ENCODE measurements around the gene MVB12B.

MVB12B gene

DNA sequence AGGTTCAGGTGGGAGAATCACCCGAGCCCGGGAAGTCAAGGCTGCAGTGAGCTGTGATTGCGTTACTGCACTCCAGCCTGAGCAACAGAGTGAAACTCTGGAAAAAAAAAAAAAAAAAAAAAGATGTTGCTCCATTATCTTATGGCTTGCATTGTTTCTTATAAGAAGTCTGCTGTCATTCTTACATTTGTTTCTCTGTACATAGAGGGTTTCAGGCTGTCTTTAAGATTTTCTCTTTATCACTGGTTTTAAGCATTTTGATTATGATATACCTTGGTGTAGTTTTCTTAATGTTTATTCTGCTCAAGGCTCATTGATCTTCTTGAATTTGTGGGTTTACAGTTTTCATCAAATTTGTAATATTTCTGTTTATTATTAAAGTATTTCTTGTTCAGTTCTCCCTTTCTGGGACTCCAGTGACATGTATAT, 35.2 kb downstream of the MVB12B start:
- no peak for DNase-seq (ENCODE audit: low read depth, low spot score)

DNA sequence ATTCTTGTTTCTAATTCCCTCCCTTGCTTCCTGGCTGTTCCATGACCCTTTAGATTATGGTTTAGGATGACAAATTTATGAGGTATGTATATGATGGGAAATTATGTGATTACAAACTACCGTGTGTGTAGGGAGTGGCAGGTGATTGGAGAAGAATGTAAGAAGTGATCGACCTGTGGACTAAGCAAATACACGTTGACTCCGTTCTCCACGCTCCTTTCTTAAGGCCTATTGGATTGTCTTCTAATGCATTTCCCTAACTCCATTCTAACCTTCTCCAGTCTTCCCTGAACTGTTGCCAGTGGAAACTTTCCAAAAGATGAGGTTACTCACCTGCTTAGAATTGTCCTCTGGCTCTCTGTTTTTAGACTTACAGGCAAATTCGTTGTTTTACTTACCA, 36.6 kb downstream of the MVB12B start:
- no peak for DNase-seq (ENCODE audit: low read depth, low spot score)

DNA sequence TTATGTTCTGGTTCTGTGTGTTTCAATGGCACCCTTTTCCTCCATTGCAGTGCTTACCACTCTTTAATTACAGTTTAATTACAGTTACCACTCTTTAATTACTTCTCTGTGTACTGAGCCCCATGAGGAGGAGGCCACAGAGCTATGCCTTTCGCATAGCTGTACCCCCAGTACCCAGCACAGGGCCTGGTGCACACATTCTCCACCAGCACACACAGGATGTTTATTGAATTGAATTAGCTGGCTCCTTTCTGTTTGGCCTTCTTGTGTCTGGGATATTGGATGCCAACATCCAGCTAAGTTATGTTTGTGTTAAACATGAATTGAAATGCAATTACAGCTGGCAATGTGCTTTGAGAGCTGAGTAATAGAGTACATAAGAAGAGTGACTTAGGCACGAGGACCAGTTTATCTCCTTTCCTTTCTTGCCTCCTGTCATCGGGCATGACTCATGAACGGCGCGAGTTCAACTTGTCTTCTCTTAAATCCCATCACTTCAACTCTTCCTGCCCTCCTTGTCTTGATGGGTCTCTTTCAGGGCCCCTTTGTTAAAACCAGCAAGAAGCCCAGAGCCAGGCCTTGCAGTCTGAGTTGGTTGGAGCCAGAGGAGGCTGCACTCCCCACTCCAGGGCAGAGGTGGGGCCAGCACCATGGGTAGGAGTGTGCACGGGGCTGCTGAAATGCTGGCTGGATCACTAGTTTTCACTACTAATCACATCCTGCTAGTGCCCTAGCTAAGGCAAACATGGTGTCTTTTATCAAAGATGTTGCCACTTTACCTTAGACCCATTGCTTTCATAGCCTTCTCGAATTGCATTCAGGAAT, 37.4 kb downstream of the MVB12B start:
- no peak for DNase-seq (ENCODE audit: low read depth, low spot score)

DNA sequence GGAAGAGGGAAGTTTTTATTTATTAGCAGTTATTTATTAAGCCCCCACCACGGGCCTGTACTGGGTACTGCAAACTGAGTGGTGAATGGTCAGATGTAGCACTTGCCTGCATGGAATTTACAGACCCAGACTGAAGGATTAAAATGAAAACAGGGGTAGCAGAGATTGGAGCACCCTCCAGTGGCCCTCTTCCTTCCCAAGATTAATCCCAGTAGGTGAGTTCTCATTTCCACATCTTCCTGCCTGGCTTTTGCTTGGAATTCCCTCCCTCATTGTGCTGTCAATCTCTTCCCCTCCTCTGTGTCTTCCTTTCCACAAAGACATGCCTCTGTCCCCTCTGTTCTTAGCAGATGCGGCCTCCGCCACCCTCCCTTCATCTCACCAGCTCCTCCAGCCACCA, 39.2 kb downstream of the MVB12B start:
- no peak for DNase-seq (ENCODE audit: low read depth, low spot score)

DNA sequence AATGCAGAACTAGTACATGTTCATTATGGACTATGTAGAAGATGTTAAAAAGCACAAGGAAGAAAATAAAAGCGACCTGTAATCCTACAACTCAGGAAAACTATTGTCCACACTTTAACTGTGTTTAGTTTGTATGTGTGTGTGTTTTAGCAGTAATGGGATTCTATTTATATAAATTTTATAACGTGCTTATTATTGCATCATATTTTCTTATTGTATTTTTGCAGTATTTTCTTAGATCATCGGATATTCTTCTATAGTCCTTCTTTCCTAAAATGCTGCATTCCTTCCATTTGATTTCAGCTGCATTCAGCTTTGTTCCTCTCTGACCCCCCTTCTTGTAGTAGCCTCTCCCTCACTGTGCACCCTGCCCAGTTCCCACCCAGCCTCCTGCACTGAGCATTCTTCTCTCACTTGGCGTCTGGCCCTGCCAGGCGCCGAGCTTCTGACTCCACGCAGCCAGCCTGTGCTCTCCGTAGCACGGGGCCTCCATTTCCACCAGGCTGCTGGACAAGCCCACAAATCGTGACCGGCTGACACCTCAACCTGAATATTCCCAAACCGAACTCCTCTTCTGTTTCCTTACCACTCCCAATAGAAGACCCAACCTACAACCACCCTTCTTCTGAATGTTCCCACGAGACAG, 39.9 kb downstream of the MVB12B start:
- DNase-seq (ENCODE audit: low read depth, low spot score) = no peak

DNA sequence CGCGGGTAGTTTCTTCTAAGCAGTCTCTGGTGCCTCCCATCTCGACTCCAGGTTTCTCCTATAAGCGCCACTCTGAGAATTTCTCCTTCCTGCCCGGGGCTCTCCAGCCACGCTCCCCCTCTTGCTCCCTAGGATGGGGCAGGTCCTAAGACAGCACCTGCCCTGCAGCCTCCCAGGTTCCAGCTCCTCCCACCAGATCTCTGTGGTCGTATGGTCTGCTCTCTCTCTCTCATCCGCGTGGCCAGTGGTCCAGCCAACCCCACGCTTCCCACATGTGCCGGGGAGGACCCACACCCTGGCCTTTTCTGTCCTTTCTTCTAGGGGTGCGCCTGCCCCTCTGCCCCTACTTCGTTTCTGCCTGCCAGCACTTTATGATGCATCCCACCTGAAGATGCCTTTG, 40.5 kb downstream of the MVB12B start:
- DNase-seq (ENCODE audit: low read depth, low spot score) = no peak

DNA sequence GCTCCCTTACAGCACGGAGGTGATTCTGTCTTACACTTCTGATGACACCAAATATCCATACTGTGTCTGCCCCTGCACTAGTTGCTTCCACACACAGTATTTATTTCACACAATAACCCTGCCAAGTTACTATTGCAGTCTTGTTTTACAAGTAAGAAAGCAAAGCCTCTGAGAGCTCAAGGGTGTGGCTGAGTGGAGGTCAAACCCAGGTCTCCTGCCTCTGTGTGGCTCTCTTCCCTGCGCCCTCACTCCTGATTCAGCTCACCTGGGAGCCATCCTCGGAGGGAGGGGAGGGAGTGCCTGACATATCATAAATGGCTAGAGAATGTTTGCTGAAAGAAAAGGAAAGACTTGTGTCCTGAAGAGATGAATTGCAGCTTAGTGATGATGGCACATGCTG, 41.0 kb downstream of the MVB12B start:
- DNase-seq (ENCODE audit: low read depth, low spot score) = no peak

DNA sequence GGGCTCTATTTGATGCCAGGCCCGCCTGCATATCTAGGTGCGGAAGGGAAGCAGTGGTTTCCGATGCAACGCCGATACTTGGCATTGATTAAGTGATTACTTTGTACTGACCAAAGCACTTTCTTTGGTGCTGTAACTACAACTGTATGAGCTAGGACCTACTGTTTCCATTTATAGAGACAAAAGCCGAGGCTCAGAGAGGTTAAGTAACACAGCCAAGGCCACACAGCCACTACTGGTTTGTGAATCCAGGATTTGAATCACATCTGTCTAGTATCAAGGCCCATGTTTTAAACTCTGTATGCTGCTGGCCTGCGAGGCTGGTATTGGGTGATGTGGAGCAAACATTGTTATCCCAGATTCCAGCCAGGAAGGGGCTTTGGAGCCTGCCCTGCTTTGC, 41.4 kb downstream of the MVB12B start:
- no peak for DNase-seq (ENCODE audit: low read depth, low spot score)

DNA sequence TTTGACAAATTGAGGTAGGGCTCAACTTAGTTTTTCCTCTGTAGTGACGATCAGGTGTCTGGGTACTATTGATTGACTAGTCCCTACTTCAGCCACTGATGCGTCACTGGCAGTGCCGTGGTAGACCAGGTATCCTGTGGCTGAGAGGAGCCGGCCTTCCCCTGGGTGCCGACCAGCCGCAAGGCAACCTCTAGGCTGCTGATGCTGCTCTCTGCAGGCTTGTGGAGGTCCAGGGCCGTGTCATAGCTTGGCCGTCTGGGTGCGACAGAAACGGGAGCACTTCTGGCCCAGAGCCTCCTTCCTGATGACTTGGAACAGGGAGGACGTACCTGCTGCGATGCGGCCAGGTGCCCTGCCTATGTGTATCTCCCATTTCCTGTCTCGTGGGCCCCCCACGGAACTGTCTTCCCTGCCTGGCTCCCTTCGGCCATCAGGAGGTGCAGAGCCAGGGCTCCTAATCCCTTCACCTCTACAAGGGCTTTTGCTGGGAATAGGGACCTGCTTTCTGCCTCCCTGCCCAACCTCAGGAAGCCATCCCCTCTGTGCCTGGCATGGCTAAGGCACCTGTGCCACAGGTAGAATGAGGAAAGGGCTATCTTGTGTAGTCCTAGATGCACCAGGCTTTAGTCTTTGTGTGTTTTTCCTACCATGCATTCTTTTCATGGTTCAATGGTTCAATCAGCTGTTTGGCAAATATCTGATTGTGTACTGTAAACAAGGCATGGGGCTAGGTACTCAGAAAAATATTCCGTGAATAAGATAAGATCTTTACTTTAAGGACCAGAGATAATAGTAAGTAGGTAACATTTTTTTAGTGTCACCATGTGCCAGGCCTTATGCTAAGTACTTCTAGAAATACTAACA, 44.6 kb downstream of the MVB12B start:
- DNase-seq (ENCODE audit: low read depth, low spot score) = no peak

DNA sequence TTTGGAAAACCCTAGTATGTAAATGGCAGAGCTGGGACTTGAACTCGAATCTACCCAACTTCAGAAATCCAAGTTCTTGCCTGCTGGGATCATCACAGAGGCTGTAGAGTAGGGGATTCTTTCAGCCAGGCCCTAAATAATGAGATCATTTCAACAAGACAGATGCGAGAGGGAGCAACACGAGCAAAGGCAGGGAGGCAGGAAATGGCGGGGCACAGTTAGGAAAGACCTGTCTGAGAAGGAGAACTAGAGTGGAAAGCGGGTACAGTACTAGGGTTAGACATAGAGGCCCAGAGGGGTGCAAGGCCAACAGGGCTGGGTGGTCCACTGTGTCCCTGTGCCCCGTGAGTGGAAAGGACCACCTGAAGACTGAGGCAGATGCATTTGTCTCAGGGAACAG, 46.1 kb downstream of the MVB12B start:
- no peak for DNase-seq (ENCODE audit: low read depth, low spot score)

DNA sequence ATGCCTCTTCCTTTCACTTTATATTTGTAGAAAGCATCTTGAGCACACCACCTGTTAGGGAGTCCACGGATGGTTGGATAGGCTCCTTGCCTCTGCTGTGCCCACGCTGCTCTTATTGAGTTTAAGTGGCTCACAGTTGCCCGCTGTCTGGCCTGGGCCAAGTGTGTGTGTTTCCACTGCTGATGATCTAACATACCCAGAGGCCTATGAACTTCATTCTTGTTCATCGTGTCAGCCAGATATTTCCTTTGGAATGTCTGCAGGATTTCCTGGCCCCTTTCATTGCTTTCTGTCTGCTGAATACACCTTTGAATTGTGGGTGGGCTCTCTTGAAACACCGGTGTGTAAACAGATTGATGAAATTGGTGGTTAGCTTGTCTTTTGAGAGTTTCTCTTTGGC, 46.6 kb downstream of the MVB12B start:
- DNase-seq (ENCODE audit: low read depth, low spot score) = no peak

DNA sequence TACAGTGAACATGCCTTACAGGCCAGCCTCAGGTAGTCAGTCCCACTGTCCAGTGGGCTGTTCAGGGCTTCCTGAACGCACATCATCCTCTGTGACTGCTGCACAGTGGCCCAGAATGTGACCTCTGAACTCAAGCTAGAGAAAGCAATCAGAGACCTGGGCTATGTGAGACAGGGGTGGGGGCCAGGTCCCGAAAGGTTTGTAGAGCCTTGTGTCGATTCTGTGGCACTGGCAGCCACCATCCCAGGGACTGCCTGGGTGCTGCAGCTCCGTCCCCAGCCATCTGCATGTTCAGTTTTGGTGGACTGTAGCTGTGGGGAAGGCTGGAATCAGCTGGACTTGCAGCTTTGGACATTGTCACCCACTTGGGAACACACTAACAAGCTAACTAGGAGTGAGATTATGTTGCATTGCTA, 47.7 kb downstream of the MVB12B start:
- DNase-seq (ENCODE audit: low read depth, low spot score) = no peak

DNA sequence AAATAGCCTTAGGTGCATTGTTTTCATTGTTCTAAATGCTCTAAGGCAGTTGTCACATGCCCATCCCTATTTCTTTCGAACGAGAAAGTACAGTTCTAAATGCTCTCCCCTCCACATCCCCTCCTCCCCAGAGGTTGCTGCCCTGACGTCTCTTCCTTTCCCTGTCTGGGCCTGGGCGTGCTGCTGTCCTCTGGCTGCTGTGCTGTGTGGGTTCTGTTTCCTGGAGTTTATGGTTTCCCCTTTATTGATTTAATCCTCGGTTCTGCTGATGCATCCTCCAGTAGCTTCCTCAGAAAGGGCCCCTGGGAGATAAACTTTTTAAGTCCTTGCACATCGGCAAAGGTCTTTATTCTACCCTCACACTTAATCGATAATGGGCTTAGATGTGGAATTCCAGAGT, 48.8 kb downstream of the MVB12B start:
- DNase-seq (ENCODE audit: low read depth, low spot score) = no peak

DNA sequence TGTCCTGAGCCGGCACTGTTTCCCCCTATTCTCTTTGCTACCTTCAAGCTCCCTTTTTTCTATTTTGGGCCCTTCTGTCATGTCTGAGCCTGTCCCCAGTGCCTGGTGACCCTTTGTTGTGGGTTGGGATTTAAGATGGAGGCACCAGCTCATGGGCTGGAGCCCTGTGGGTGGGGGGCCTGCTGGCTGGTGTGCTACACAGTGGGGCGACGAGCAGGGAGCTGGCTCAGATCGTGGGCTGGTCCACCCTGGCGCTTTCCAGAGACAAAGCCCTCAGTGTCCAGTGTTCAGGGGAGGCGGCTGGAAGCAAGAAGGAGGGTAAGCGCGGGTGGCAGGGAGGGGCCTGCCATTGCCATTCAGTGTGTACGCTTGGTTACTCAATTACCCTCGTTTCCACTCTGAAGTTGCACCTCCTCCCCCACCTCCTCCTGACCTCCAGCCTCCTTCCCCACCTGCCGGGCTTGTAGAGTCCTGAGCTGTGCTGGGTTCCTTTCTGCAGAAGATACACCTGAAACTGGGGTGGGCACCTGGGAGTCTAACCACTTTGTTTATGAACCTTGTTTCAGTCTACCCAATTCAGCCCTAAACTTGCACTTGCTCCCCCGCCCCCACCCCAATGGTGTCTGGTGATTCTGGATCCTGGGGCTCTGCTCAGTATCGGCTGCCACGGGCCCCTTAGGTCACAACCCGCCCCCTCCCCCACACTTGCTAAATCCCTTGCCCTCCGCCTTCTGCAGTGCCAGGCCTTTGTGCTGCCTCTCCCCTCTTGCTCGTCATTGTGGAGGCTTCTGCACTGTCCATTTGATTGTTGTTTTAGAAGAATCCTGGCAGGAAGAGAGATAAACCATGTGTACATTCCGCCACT, 49.9 kb downstream of the MVB12B start:
- DNase-seq (ENCODE audit: low read depth, low spot score) = no peak

DNA sequence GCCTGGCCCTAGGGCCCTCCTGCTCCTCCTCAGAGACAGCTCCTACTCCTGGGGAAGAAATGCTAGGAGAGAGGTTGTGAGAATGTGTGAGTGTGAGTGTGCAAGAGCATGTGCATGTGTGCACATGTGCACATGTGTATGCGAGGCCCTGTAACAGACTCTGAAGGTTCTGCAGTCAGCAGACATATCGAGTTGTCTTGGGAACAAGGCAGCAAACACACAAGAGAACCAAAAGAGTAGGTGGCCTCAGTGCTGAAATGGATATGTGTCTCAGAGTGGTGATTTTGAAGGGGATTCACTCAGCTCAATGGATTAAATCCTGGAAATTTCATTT, 50.5 kb downstream of the MVB12B start:
- DNase-seq (ENCODE audit: low read depth, low spot score) = no peak

DNA sequence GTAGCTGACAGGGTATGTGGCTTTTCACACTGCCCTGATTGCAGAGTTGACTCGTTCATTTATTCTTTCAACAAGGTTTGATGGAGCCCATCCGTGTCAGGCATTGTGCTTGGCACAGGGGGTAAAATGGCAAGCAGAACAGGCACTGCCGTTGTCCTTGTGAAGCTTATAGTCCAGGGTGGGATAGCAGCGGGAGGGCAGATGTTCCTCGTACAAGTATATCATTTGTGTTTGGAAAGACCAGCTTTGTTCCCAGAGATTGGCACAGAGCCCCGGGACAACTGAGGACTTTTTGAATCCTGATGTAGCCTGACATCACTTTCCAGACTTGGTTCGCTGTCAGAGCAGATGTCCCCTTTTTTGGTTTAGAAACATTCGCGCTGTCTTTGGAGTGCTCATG, 50.9 kb downstream of the MVB12B start:
- no peak for DNase-seq (ENCODE audit: low read depth, low spot score)

DNA sequence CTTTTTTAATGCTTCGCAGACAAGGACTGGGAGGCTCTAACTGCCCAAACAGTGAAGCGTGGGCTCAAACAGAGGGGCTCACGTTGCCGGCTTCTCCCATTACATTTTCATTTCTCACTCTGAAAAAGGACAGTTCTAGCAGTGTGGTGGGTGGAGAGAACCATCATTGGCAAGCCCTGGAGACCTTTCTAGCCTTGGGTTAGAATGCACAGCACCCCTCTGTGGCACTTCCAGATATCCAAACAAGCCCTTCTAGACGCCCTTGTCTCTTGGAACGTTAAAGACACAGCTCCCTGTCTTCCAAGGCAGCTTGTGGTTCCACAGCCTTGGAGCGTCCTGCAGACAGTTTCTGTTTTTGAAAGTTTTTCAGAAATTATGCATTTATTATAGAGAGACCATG, 52.1 kb downstream of the MVB12B start:
- DNase-seq (ENCODE audit: low read depth, low spot score) = no peak

DNA sequence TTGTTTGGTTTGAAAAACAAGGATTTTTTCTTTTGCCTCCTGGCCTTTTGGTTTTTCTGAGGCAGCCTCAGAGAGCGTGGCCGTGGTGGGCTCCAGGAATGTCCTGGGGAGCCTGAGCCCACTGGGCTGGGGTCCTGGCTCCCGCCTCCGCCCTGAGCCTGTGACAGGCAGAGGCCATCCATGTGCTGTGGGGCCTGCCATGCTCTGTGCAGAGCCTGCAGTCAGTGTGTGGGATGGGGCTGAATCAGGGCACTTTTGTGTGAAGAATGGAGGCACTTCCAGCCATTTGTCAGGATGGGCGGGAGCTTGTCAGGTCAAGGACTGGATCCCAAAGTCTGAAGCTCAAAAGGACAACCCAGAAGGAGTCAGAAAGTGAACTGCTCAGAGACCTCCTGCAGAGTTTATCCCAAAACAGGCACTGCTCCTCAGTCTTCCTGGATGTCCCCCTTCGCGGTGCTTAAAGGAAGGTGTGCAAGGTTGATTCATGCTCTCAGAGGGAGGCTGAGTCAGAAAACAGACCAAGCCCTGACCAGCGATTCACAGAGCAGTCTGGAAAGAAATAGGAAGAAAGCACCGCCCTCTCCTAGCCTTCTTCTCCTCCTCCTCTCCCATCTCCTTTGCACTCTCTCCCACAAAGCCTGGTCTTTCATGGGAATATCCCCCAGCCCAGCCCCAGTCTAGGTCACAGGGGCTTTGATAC, 53.2 kb downstream of the MVB12B start:
- no peak for DNase-seq (ENCODE audit: low read depth, low spot score)

DNA sequence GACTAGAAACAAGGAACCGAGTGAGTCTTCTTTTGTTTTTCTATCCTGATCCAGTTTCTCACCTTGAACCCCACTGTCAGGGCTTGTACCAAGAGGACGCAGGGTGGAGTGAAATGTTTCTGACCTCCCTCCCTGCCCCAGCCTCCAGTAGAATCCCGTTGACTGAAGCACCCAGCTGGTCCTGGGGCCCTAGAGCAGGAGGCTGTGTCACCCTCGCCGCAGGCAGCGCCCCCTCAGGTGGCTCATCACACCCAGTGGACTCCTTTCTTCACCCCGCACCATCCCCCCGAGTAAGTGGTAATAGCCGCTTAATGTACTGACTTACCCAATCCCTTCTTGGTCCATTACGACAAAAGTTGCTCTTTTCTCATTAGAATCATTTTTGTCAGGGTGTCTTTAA, 53.8 kb downstream of the MVB12B start:
- DNase-seq (ENCODE audit: low read depth, low spot score) = no peak

DNA sequence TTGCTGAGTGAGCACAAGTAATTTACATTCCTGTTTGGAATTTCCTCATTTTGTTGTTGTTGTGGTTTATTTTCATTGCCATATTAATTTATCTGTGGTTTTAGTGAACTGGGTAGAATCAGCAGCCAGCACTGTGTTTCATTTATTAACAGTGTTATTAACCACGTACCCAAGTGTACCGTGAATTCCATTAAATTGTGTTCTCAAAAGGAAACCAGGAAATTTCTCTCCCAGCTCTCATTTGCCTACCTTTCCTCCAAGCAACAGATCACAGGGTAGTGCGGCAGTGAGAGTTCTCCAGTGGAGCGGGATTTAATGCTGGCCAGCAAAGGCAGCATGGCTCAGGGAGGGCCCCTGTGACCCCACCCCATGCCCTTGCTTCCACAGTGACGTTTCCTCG, 54.6 kb downstream of the MVB12B start:
- DNase-seq (ENCODE audit: low read depth, low spot score) = no peak

DNA sequence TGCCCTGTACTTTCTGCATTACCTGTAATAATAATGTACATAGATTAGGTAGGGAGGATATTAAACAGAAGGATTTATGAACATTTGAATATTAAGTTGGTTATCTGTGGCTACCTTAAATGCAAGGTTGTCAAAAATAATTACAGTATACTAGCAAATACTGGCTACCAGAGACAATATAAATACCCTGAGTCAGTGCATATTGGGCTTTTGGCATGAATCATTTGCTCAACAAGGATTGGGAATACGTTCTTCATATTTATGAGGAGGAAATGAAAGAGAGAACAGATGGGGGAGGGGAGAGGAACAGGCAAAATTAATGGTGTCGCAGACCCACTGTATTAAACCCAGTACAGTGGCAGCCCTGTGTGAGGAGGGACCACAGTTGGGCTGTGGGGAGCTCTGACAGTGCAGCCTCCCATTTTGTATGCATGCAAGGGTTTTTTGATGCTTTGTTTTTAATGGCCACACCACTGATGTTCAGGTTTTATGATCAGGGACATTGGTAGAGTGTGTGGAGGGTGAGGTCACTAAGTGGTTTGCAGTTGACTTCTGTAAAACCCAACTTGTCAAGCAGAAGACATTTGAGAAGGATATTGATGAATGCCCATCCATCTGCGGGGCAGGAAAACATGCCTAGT, 56.9 kb downstream of the MVB12B start:
- DNase-seq (ENCODE audit: low read depth, low spot score) = no peak

Data from activated CD4-positive, CD25-positive, alpha-beta regulatory T cell treated with anti-CD3 and anti-CD28 coated beads, Interleukin-2, amount 50 U/mL, for 16 hours (primary cell).